Measurements from ENCODE around the gene CLIC3.

- no peak for TF ChIP-seq CTCF (IDR thresholded peaks at IDR 0.05; ENCODE audit: borderline replicate concordance, extremely low read depth, low read length, poor library complexity, severe bottlenecking)
- no peak for TF ChIP-seq EZH2 (IDR thresholded peaks at IDR 0.05; ENCODE audit: borderline replicate concordance, low read depth, low read length, severe bottlenecking)
Observed at GRCh38 chr9:137039611-137040366, 43.4 kb upstream of the CLIC3 start.

All from DND-41 (cell line).